Tibial nerve (tissue), 4 donors: ENCODE measurements around the gene CD300E. TPM values are rescaled to one million over a fixed set of nuclear protein-coding genes. Genes with fewer than 3 reads are reported as not detected.
A peak's percentile ranks its signal among the peaks of the same experiment; 100 is the strongest.

Experiments
- DNase-seq, 2 donors: peaks; one replicate each; pipeline ENCODE4 v3.0.0-alpha.2; 2019; ENCODE audit warnings: low spot score in 2 of 2
- H3K27ac ChIP-seq, 4 donors: fragments of 200-600 bp; sonication (generic) in 3 of 4; one replicate each; pipeline ENCODE4 v1.5.1; 2017 to 2019; ENCODE audit warnings: mild to moderate bottlenecking in 1 of 4
- H3K27me3 ChIP-seq, 2 donors: fragments of 200-600 bp; sonication (generic) in 1 of 2; one replicate each; pipeline versions ENCODE4 v1.5.1 to v1.6.0; 2017 to 2019
- H3K36me3 ChIP-seq, 3 donors: fragments of 200-600 bp; sonication (generic); one replicate each; pipeline ENCODE4 v1.5.1; 2018 to 2019
- H3K4me1 ChIP-seq, 4 donors: fragments of 200-600 bp; sonication (generic) in 3 of 4; one replicate each; pipeline ENCODE4 v1.5.1; 2017 to 2019
- H3K4me3 ChIP-seq, 4 donors: fragments of 200-600 bp; sonication (generic) in 3 of 4; one replicate each; pipeline ENCODE4 v1.5.1; 2017 to 2019; ENCODE audit warnings: mild to moderate bottlenecking in 1 of 4, moderate library complexity in 1 of 4
- H3K9me3 ChIP-seq, 4 donors: fragments of 200-600 bp; sonication (generic) in 3 of 4; one replicate each; pipeline ENCODE4 v1.5.1; 2017 to 2019
- CTCF ChIP-seq, 5 experiments: fragments of 200-600 bp in 3 of 5; fragments of 450-650 bp in 2 of 5; sonication (generic) in 3 of 5; IDR thresholded peaks; one replicate each; pipeline ENCODE4 v1.5.1; 2016 to 2019; ENCODE audit warnings: antibody characterized with exemption in 5 of 5, mild to moderate bottlenecking in 3 of 5, moderate library complexity in 2 of 5
- EP300 ChIP-seq, 2 donors: sonication (generic); formaldehyde crosslinking; IDR thresholded peaks; one replicate each; pipeline ENCODE4 v1.6.1; 2017; ENCODE audit warnings: antibody characterized with exemption in 2 of 2, mild to moderate bottlenecking in 1 of 2
- POLR2A ChIP-seq, 2 donors: fragments of 450-650 bp; IDR thresholded peaks; one replicate each; pipeline ENCODE4 v1.6.1; 2017; ENCODE audit warnings: antibody characterized with exemption in 2 of 2, mild to moderate bottlenecking in 2 of 2, moderate library complexity in 2 of 2
- WGBS, 2 donors: methylation state at CpG; one replicate each; pipeline ENCODE4 v1.1.5; 2018; 5-methylcytosine and 5-hydroxymethylcytosine counted together
- total RNA-seq, 4 donors: library from RNA; depleted of rRNA; stranded (reverse); fragments of >200 nt; gene quantifications; one replicate each; pipeline ENCODE4 v1.1.0, GENCODE V29; 2016

CD300E gene
- total RNA-seq, 4 donors from 2014 or later, result under 0.01 to 1.8 (median 0.51) TPM

- peaks cover 0 to 6% (median 0%) of the 10 kb centered on the region in 4 donors for H3K9me3 ChIP-seq
- peak in 1 of 2 donors; percentile 23 for DNase-seq
- whole genome bisulfite sequencing, 2 donors, result 72 to 74% methylated on average over 25 to 30 of the region's 32 CpGs
- no peak overlapping the region for H3K27ac ChIP-seq
- no peaks in the 10 kb centered on the region for H3K27me3 ChIP-seq
- H3K36me3 ChIP-seq, result no peaks in the 10 kb centered on the region
- H3K4me3 ChIP-seq, result no peak overlapping the region
- TF ChIP-seq POLR2A (IDR thresholded peaks at IDR 0.05) (no peak), EP300 (IDR thresholded peaks at IDR 0.05) (no peak), CTCF (IDR thresholded peaks at IDR 0.05) (no peak)
- no peaks in the 10 kb centered on the region for H3K4me1 ChIP-seq
Observed at GRCh38 chr17:74569020-74570003, 54.2 kb downstream of the CD300E start.

- no peaks in the 10 kb centered on the region for H3K27me3 ChIP-seq
- H3K4me1 ChIP-seq, result no peaks in the 10 kb centered on the region
- TF ChIP-seq POLR2A (IDR thresholded peaks at IDR 0.05) (no peak), CTCF (IDR thresholded peaks at IDR 0.05) (no peak), EP300 (IDR thresholded peaks at IDR 0.05) (no peak)
- H3K36me3 ChIP-seq, result no peaks in the 10 kb centered on the region
- no peak overlapping the region for H3K4me3 ChIP-seq
- no peak for DNase-seq
- H3K9me3 ChIP-seq, result peaks cover 0 to 6% (median 0%) of the 10 kb centered on the region in 4 donors
- WGBS, 2 donors, result 76 to 82% methylated on average over 4 of the region's 4 CpGs
- no peak overlapping the region for H3K27ac ChIP-seq
Observed at GRCh38 chr17:74568106-74568873, 55.2 kb downstream of the CD300E start.

GRCh38 chr17:74567397-74567796 lies 56.1 kb downstream of the CD300E start, which contains the start of gene CD300H:
TSS of gene CD300H (minus strand) at chr17:74567509.
- Histone ChIP-seq H3K9me3 (peaks cover 0 to 6% (median 0%) of the 10 kb centered on the region in 4 donors), H3K27ac (no peak within 1 kb of the TSS), H3K27me3 (no peaks in the 10 kb centered on the region), H3K4me1 (no peaks in the 10 kb centered on the region), H3K36me3 (no peaks in the 10 kb centered on the region), H3K4me3 (no peak within 1 kb of the TSS)
- WGBS, 2 donors, result 71 to 84% methylated on average over 2 of the region's 2 CpGs
- no peak for DNase-seq
- no peak for TF ChIP-seq EP300 (IDR thresholded peaks at IDR 0.05)
- TF ChIP-seq POLR2A (IDR thresholded peaks at IDR 0.05), result no peak
- no peak for TF ChIP-seq CTCF (IDR thresholded peaks at IDR 0.05)

GRCh38 chr17:74566132-74566753 lies 57.3 kb downstream of the CD300E start:
- Histone ChIP-seq H3K36me3 (no peaks in the 10 kb centered on the region), H3K27me3 (no peaks in the 10 kb centered on the region), H3K27ac (no peak overlapping the region), H3K4me3 (no peak overlapping the region), H3K4me1 (no peaks in the 10 kb centered on the region), H3K9me3 (no peaks in the 10 kb centered on the region)
- peak in 1 of 2 donors; percentile 19 for DNase-seq
- TF ChIP-seq EP300 (IDR thresholded peaks at IDR 0.05) (no peak), CTCF (IDR thresholded peaks at IDR 0.05) (peak in 4 of 5 experiments; percentile 13 to 40 (median 24))
- 25 to 35% methylated on average over 9 of the region's 9 CpGs for WGBS, 2 donors
